ENCODE data around the gene UBR1. TPM values are rescaled to one million over a fixed set of nuclear protein-coding genes. Genes with fewer than 3 reads are reported as not detected.
A peak's percentile ranks its signal among the peaks of the same experiment; 100 is the strongest.

The UBR1 gene
- total RNA-seq, 4 donors from 2014 or later, result 23.8 to 56.9 (median 34.0) TPM

DNA sequence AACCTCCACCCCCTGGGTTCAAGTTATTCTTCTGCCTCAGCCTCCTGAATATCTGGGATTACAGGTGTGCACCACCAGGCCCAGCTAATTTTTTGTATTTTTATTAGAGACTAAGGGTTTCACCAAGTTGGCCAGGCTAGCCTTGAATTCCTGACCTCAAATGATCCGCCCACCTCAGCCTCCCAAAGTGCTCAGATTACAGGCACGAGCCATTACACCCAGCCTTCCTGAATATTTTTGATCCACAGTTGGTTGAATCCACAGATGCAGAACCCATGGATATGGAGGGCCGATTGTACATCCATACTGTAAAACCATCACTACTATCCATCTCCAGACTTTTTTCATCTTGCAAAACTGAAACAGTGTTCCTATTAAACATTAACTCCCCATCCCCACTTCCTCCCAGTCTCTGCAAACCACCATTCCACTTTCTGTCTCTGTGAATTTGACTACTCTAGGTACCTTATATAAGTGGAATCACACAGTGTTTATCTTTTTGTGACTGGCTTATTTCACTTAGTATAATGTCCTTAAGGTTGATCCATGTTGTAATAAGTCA is 19.3 kb upstream of the UBR1 start:
- no peak overlapping the region for H3K27ac ChIP-seq
- no peak overlapping the region for H3K4me3 ChIP-seq
- no peaks in the 10 kb centered on the region for H3K36me3 ChIP-seq
- DNase-seq, result no peak
- no peaks in the 10 kb centered on the region for H3K9me3 ChIP-seq
- H3K4me1 ChIP-seq, result peaks cover 0 to 9% (median 4%) of the 10 kb centered on the region in 4 donors
- no peak for TF ChIP-seq POLR2A (IDR thresholded peaks at IDR 0.05)
- TF ChIP-seq, protein P1, sequence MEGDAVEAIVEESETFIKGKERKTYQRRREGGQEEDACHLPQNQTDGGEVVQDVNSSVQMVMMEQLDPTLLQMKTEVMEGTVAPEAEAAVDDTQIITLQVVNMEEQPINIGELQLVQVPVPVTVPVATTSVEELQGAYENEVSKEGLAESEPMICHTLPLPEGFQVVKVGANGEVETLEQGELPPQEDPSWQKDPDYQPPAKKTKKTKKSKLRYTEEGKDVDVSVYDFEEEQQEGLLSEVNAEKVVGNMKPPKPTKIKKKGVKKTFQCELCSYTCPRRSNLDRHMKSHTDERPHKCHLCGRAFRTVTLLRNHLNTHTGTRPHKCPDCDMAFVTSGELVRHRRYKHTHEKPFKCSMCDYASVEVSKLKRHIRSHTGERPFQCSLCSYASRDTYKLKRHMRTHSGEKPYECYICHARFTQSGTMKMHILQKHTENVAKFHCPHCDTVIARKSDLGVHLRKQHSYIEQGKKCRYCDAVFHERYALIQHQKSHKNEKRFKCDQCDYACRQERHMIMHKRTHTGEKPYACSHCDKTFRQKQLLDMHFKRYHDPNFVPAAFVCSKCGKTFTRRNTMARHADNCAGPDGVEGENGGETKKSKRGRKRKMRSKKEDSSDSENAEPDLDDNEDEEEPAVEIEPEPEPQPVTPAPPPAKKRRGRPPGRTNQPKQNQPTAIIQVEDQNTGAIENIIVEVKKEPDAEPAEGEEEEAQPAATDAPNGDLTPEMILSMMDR (IDR thresholded peaks at IDR 0.05), result no peak
- H3K27me3 ChIP-seq, result no peaks in the 10 kb centered on the region

DNA sequence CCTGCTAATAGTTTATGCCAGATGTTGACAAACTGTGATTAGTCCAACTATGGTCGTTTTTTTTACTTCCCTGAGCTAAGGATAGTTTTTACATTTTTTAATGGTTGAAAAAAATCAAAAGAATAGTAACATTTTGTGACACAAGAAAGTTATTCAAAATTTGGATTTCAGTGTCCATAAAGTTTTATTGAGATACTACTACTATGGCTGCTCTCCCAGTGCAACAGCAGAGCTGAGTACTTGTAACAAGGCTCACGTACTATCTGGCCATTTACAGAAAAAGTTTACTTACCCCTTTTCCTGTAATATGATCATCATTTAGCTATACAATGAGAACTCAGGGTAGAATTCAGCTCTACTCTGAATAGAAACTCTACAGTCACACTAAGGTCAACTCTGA is 16.0 kb upstream of the UBR1 start:
- no peak for DNase-seq
- H3K4me1 ChIP-seq, result peaks cover 0 to 9% (median 4%) of the 10 kb centered on the region in 4 donors
- no peak overlapping the region for H3K4me3 ChIP-seq
- no peaks in the 10 kb centered on the region for H3K36me3 ChIP-seq
- peak overlapping the region in 1 of 4 donors; percentile 75 for H3K27ac ChIP-seq
- H3K9me3 ChIP-seq, result no peaks in the 10 kb centered on the region
- TF ChIP-seq POLR2A (IDR thresholded peaks at IDR 0.05), result no peak
- TF ChIP-seq, protein P1 (IDR thresholded peaks at IDR 0.05), result no peak
- no peaks in the 10 kb centered on the region for H3K27me3 ChIP-seq

DNA sequence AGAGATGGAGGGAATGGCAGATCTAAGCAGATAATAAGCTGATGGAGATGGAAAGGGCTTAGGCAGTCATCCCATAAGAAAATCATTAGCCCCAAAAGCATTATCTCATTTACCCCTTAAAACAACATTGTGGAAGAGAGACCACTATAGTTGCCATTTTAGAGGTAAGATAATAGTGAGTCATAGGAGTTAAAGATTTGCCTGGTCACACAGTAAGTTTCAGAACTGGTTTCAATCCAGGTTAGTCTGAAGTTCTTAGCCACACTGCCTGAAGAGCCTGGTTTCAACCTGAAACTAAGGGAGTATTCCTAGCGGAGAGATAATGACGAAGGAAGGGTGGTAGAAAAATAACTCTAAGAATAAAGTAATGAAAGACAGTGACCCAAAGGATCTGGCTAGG is 13.0 kb upstream of the UBR1 start:
- Histone ChIP-seq H3K36me3 (no peaks in the 10 kb centered on the region), H3K4me1 (peaks cover 0 to 3% (median 0%) of the 10 kb centered on the region in 4 donors), H3K27ac (no peak overlapping the region), H3K9me3 (no peaks in the 10 kb centered on the region), H3K27me3 (no peaks in the 10 kb centered on the region), H3K4me3 (no peak overlapping the region)
- TF ChIP-seq POLR2A (IDR thresholded peaks at IDR 0.05), result no peak
- TF ChIP-seq, protein P1 (IDR thresholded peaks at IDR 0.05), result no peak
- DNase-seq, result no peak

DNA sequence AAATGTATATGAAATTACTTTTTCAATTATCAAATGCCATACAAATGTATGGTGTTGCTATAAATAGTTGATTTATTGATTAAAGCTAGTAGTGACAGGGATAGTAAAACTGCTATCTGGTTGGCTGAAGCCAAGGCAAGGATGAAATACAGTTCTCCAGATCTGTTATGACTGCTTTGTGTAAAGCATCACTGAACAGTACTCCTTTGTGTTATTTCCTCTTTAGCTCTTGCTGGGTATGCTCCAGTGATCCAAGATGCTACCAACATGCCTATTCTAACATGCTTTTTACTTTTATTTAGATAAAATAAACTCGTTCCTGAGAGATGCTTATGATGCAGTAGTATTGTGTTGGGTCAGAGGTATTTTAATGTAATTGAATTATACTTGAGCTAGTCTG is 12.4 kb upstream of the UBR1 start:
- Histone ChIP-seq H3K36me3 (no peaks in the 10 kb centered on the region), H3K27ac (no peak overlapping the region)
- no peak for DNase-seq

DNA sequence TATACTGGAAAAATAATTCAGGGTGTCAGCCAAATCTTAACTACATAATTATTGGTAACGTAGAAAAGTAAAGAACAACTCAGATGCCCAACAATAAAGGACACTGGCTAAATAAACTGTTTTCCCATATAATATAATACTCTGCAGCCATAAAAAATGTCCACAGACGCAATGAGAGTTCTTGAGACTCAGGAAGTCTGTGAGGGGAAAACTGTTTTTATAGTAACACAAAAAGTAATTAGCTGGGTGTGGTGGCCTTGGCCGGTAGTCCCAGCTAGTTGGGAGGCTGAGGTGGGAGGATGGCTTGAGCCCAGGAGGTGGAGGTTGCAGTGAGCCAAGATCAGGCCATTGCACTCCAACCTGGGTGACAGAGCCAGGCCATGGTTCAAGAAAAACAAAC is 5.5 kb upstream of the UBR1 start:
- no peak for TF ChIP-seq POLR2A (IDR thresholded peaks at IDR 0.05)
- TF ChIP-seq, protein P1 (IDR thresholded peaks at IDR 0.05), result no peak
- no peaks in the 10 kb centered on the region for H3K36me3 ChIP-seq
- no peak for DNase-seq
- H3K27me3 ChIP-seq, result no peaks in the 10 kb centered on the region
- no peaks in the 10 kb centered on the region for H3K9me3 ChIP-seq
- H3K4me1 ChIP-seq, result peaks cover 0 to 5% (median 0%) of the 10 kb centered on the region in 4 donors
- no peak overlapping the region for H3K27ac ChIP-seq
- no peak overlapping the region for H3K4me3 ChIP-seq

More for the DNA sequence above, 12.4 kb upstream of the UBR1 start:
- TF ChIP-seq, protein P1 (IDR thresholded peaks at IDR 0.05), result no peak
- TF ChIP-seq POLR2A (IDR thresholded peaks at IDR 0.05), result no peak
- Histone ChIP-seq H3K9me3 (no peaks in the 10 kb centered on the region), H3K4me1 (peaks cover 0 to 3% (median 0%) of the 10 kb centered on the region in 4 donors), H3K27me3 (no peaks in the 10 kb centered on the region), H3K4me3 (no peak overlapping the region)

DNA sequence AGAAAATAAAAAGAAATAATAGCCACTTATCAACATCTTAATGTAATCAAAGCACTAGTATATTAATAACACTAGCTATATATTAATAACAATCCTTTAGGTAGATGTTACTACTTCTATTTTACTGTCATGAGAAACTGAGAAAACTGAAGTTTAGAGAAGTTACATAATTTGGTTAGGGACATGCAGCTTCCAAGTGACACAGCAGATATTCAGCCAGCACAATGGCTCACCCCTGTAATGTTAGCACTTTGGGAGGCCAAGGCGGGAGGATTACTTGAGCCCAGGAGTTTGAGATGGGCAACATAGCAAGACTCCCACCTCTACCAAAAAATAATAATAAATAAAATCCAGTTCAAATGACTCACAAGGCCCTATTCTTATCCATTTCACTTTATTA is 1.9 kb upstream of the UBR1 start:
- no peak overlapping the region for H3K4me3 ChIP-seq
- TF ChIP-seq, protein P1 (IDR thresholded peaks at IDR 0.05), result no peak
- no peak for TF ChIP-seq POLR2A (IDR thresholded peaks at IDR 0.05)
- no peak for DNase-seq
- no peaks in the 10 kb centered on the region for H3K9me3 ChIP-seq
- H3K4me1 ChIP-seq, result peaks cover 4 to 19% (median 7%) of the 10 kb centered on the region in 4 donors
- no peak overlapping the region for H3K27ac ChIP-seq
- H3K27me3 ChIP-seq, result no peaks in the 10 kb centered on the region
- no peaks in the 10 kb centered on the region for H3K36me3 ChIP-seq

All from Peyer's patch (tissue), 4 donors.